B cell (primary cell): ENCODE data around the gene C9orf78. TPM values are rescaled to one million over a fixed set of nuclear protein-coding genes. Genes with fewer than 3 reads are reported as not detected.

Experiments
- ATAC-seq: fragments of 200-7000 bp; cut with Tn5 transposase; one replicate; pipeline ENCODE4 v1.10.0; 2021; ENCODE audit warnings: low read depth, mild to moderate bottlenecking, moderate number of reproducible peaks, moderate library complexity
- CTCF ChIA-PET: fragments of 350-600 bp; sonication (Branson Sonifier 250); formaldehyde crosslinking; loops from one replicate; lab custom pipeline; 2021; ENCODE audit warnings: antibody characterized with exemption, inconsistent platforms; lab: Charles Lee
- POLR2A ChIA-PET: fragments of 350-600 bp; sonication (Branson Sonifier 250); formaldehyde crosslinking; loops from one replicate; lab custom pipeline; 2021; ENCODE audit warnings: antibody characterized with exemption; lab: Charles Lee
- DNase-seq: peaks from one replicate; pipeline ENCODE4 v3.0.0; 2013
- H2AFZ ChIP-seq: 2 replicates; pipeline ENCODE4 v1.6.1; 2012; ENCODE audit warnings: mild to moderate bottlenecking, low read depth, low read length; ENCODE audit not compliant: insufficient read depth, poor library complexity, severe bottlenecking
- H3K27ac ChIP-seq, 2 donors: 1 replicate in 1 of 2; 2 replicates in 1 of 2; pipeline ENCODE4 v1.5.1; 2012 to 2013; ENCODE audit warnings: low read length in 2 of 2, mild to moderate bottlenecking in 2 of 2, moderate library complexity in 1 of 2
- H3K27me3 ChIP-seq, 4 experiments: fragments of 200-600 bp in 1 of 4; sonication (generic) in 1 of 4; replicated peaks in 1 of 4; 1 replicate in 2 of 4; 2 replicates in 2 of 4; pipeline versions ENCODE4 v1.6.1 to v1.7.0; 2013 to 2016; ENCODE audit warnings: low read length in 3 of 4, mild to moderate bottlenecking in 2 of 4, mixed read lengths in 1 of 4, moderate library complexity in 1 of 4; ENCODE audit not compliant: insufficient read depth in 4 of 4, control insufficient read depth in 3 of 4; ENCODE audit errors: control extremely low read depth in 1 of 4
- H3K36me3 ChIP-seq, 2 experiments: replicated peaks in 1 of 2; 1 replicate in 1 of 2; 2 replicates in 1 of 2; pipeline versions ENCODE4 v1.6.1 to v1.7.1; 2013; ENCODE audit warnings: low read length in 1 of 2; ENCODE audit not compliant: insufficient read depth in 2 of 2, control insufficient read depth in 1 of 2; ENCODE audit errors: control extremely low read depth in 1 of 2, extremely low read depth in 1 of 2
- H3K4me1 ChIP-seq, 2 donors: fragments of 200-600 bp in 1 of 2; sonication (generic) in 1 of 2; 1 replicate in 1 of 2; 2 replicates in 1 of 2; pipeline versions ENCODE4 v1.5.1 to v1.6.1; 2013 to 2017; ENCODE audit warnings: low read length in 2 of 2; ENCODE audit not compliant: control insufficient read depth in 2 of 2, insufficient read depth in 2 of 2
- H3K4me2 ChIP-seq: replicated peaks from 2 replicates; pipeline ENCODE3; 2012; ENCODE audit warnings: mild to moderate bottlenecking, low read depth, low read length; ENCODE audit not compliant: poor library complexity, severe bottlenecking
- H3K4me3 ChIP-seq, 5 experiments: fragments of 200-600 bp in 1 of 5; sonication (generic) in 1 of 5; 1 replicate in 3 of 5; 2 replicates in 2 of 5; pipeline versions ENCODE4 v1.5.1 to v1.7.0; 2011 to 2016; ENCODE audit warnings: low read length in 4 of 5, mild to moderate bottlenecking in 4 of 5, low read depth in 2 of 5, control low read depth in 1 of 5, moderate library complexity in 1 of 5; ENCODE audit not compliant: insufficient read depth in 1 of 5; ENCODE audit errors: control extremely low read depth in 1 of 5, extremely low read depth in 1 of 5
- H3K79me2 ChIP-seq: fragments of 200-600 bp; sonication (generic); one replicate; pipeline ENCODE4 v1.6.0; 2016; ENCODE audit warnings: low read length; ENCODE audit not compliant: control insufficient read depth, insufficient read depth
- H3K9ac ChIP-seq: fragments of 200-600 bp; sonication (generic); 2 replicates; pipeline ENCODE4 v1.6.1; 2017; ENCODE audit warnings: mild to moderate bottlenecking, low read length, moderate library complexity
- H3K9me3 ChIP-seq, 3 donors: one replicate each; pipeline versions ENCODE4 v1.6.1 to v1.7.1; 2013; ENCODE audit warnings: low read length in 2 of 3; ENCODE audit not compliant: control insufficient read depth in 2 of 3, insufficient read depth in 1 of 3; ENCODE audit errors: control extremely low read depth in 1 of 3
- H4K20me1 ChIP-seq: 2 replicates; pipeline ENCODE4 v1.6.0; 2012; ENCODE audit warnings: mild to moderate bottlenecking, low read length; ENCODE audit not compliant: insufficient read depth, control insufficient read depth, poor library complexity, severe bottlenecking
- H3K27ac Mint-ChIP-seq: one replicate; pipeline ENCODE4 v1.8.0; 2021; ENCODE audit warnings: mixed read lengths
- H3K27me3 Mint-ChIP-seq: one replicate; pipeline ENCODE4 v1.8.0; 2021; ENCODE audit warnings: mixed read lengths
- H3K4me1 Mint-ChIP-seq: one replicate; pipeline ENCODE4 v1.8.0; 2021; ENCODE audit warnings: mixed read lengths
- H3K4me3 Mint-ChIP-seq: one replicate; pipeline ENCODE4 v1.8.0; 2021; ENCODE audit warnings: mixed read lengths
- H3K9me3 Mint-ChIP-seq: one replicate; pipeline ENCODE4 v1.8.0; 2022; ENCODE audit warnings: mixed read lengths; ENCODE audit not compliant: insufficient read depth
- EZH2 ChIP-seq: IDR thresholded peaks from 2 replicates; pipeline ENCODE4 v1.6.1; 2012; ENCODE audit warnings: borderline replicate concordance, low read depth, mild to moderate bottlenecking, moderate library complexity, low read length; ENCODE audit not compliant: insufficient read depth, poor library complexity, severe bottlenecking
- WGBS: methylation state at CpG from one replicate; pipeline ENCODE4 v1.1.5; 2013; ENCODE audit warnings: missing lambda C conversion rate; ENCODE audit not compliant: insufficient coverage; 5-methylcytosine and 5-hydroxymethylcytosine counted together
- intact Hi-C: fragments of 100-400 bp; cut with micrococcal nuclease; formaldehyde crosslinking; loops from one replicate; pipeline ENCODE4 v1.10.0; 2022
- polyA plus RNA-seq: library from polyadenylated mRNA; depleted of rRNA; stranded (reverse); fragments of >200 nt; gene quantifications from 2 replicates; pipeline ENCODE4 v1.2.3, GENCODE V29; 2012
- total RNA-seq, 2 donors: library from RNA; stranded (reverse); fragments of 120-200 nt in 1 of 2; gene quantifications; 1 replicate in 1 of 2; 2 replicates in 1 of 2; pipeline versions ENCODE4 v1.2.3 to v1.2.4, GENCODE V29; 2013 to 2022
- TF ChIP-seq, protein P1 (sequence below): fragments of 200-600 bp; IDR thresholded peaks from one replicate; pipeline ENCODE4 v1.8.0; 2022; ENCODE audit warnings: antibody characterized with exemption, mild to moderate bottlenecking

C9orf78 gene
- total and polyA plus RNA-seq, 2 donors (not counting 1 experiment from before 2014, with no cell fraction given) = 42.8 to 43.6 TPM

DNA sequence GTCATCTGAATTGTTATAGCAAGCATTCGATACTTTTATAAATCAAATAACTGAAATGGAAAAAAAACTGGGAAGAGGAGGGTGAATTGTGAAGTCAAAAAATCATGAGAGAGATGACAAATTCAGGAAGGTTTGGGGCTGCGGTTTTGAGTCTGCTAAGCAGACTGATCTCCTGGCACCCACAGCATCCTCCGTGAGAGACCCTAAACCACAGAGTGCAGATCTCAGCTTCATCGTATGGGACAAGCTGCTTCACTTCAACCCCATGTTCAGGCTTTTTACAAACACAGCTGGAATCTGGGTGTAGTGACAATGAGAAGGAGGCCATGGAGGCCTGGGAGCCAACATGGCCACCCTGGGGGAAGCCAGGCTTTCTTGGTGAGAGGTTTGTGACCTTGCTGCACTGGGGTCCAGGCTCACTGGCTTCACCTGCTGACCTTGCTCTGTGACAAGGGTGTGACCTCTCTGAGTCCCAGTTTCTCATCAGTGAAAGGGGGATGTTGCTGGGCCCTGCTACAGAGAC, 19.6 kb upstream of the C9orf78 start:
- Mint-ChIP-seq H3K9me3 (no peaks in the 10 kb centered on the region), H3K4me3 (no peak overlapping the region), H3K27ac (no peak overlapping the region), H3K4me1 (no peaks in the 10 kb centered on the region), H3K27me3 (no peaks in the 10 kb centered on the region)
- Histone ChIP-seq H4K20me1 (no peaks in the 10 kb centered on the region), H3K9ac (no peak overlapping the region), H3K36me3 (peaks cover 0 to 76% of the 10 kb centered on the region in 2 experiments), H3K79me2 (peaks cover 11% of the 10 kb centered on the region), H3K27me3 (no peaks in the 10 kb centered on the region), H3K4me2 (no peak overlapping the region), H2AFZ (no peak overlapping the region), H3K27ac (no peak overlapping the region), H3K4me1 (no peaks in the 10 kb centered on the region), H3K9me3 (no peaks in the 10 kb centered on the region), H3K4me3 (no peak overlapping the region)
- ATAC-seq = no peak
- TF ChIP-seq, protein P1, sequence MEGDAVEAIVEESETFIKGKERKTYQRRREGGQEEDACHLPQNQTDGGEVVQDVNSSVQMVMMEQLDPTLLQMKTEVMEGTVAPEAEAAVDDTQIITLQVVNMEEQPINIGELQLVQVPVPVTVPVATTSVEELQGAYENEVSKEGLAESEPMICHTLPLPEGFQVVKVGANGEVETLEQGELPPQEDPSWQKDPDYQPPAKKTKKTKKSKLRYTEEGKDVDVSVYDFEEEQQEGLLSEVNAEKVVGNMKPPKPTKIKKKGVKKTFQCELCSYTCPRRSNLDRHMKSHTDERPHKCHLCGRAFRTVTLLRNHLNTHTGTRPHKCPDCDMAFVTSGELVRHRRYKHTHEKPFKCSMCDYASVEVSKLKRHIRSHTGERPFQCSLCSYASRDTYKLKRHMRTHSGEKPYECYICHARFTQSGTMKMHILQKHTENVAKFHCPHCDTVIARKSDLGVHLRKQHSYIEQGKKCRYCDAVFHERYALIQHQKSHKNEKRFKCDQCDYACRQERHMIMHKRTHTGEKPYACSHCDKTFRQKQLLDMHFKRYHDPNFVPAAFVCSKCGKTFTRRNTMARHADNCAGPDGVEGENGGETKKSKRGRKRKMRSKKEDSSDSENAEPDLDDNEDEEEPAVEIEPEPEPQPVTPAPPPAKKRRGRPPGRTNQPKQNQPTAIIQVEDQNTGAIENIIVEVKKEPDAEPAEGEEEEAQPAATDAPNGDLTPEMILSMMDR = no peak
- no peak for TF ChIP-seq EZH2
- ChIA-PET POLR2A (no interaction called here), CTCF (no interaction called here)
- intact Hi-C loops = no loop called here
- no CpG with 5 or more reads among the region's 4 CpGs for WGBS
- no peak for DNase-seq

DNA sequence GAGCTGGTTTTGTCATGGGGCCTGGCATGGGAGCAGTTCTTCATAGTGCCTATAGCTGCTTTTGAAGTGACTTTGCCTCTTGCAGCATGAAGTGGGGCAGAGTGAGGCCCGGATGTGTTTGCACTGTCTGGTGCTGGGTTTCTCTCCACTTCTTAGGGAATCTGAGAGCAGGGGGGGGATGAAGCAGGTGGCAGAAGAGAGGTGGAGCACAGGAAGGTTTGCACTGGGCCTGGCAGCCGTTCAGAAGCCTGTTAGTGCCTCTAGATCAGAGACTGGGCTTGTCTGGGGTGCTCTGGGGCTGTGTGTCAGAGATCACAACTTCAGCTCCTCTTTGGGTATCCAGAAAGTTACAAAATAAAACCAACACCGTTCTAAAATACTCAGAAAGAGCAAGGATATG, 18.5 kb upstream of the C9orf78 start:
- no peaks in the 10 kb centered on the region for H3K27me3 ChIP-seq
- no peak overlapping the region for H3K9ac ChIP-seq
- no peaks in the 10 kb centered on the region for H3K27me3 Mint-ChIP-seq
- H3K4me3 Mint-ChIP-seq = no peak overlapping the region
- CTCF ChIA-PET = no interaction called here
- TF ChIP-seq, protein P1 = no peak
- no peak for TF ChIP-seq EZH2
- intact Hi-C loops = no loop called here
- H3K27ac ChIP-seq = no peak overlapping the region
- H3K79me2 ChIP-seq = peaks cover 18% of the 10 kb centered on the region
- H2AFZ ChIP-seq = no peak overlapping the region
- no peak overlapping the region for H3K4me2 ChIP-seq
- DNase-seq = no peak
- no peaks in the 10 kb centered on the region for H4K20me1 ChIP-seq
- POLR2A ChIA-PET = no interaction called here
- no peak overlapping the region for H3K4me3 ChIP-seq
- no peaks in the 10 kb centered on the region for H3K9me3 ChIP-seq
- ATAC-seq = no peak
- peaks cover 0 to 72% of the 10 kb centered on the region in 2 experiments for H3K36me3 ChIP-seq
- no peaks in the 10 kb centered on the region for H3K4me1 ChIP-seq
- 50% methylated on average over 2 of the region's 3 CpGs for WGBS
- no peaks in the 10 kb centered on the region for H3K9me3 Mint-ChIP-seq
- no peaks in the 10 kb centered on the region for H3K4me1 Mint-ChIP-seq
- no peak overlapping the region for H3K27ac Mint-ChIP-seq
